Measurements from ENCODE around the gene PUS10.
"Not testable (repeated sequence)": the region's sequence is repeated elsewhere in the genome, so short reads cannot be mapped to it uniquely, and the experiment has no call there.

PUS10 gene, protein sequence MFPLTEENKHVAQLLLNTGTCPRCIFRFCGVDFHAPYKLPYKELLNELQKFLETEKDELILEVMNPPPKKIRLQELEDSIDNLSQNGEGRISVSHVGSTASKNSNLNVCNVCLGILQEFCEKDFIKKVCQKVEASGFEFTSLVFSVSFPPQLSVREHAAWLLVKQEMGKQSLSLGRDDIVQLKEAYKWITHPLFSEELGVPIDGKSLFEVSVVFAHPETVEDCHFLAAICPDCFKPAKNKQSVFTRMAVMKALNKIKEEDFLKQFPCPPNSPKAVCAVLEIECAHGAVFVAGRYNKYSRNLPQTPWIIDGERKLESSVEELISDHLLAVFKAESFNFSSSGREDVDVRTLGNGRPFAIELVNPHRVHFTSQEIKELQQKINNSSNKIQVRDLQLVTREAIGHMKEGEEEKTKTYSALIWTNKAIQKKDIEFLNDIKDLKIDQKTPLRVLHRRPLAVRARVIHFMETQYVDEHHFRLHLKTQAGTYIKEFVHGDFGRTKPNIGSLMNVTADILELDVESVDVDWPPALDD

DNA sequence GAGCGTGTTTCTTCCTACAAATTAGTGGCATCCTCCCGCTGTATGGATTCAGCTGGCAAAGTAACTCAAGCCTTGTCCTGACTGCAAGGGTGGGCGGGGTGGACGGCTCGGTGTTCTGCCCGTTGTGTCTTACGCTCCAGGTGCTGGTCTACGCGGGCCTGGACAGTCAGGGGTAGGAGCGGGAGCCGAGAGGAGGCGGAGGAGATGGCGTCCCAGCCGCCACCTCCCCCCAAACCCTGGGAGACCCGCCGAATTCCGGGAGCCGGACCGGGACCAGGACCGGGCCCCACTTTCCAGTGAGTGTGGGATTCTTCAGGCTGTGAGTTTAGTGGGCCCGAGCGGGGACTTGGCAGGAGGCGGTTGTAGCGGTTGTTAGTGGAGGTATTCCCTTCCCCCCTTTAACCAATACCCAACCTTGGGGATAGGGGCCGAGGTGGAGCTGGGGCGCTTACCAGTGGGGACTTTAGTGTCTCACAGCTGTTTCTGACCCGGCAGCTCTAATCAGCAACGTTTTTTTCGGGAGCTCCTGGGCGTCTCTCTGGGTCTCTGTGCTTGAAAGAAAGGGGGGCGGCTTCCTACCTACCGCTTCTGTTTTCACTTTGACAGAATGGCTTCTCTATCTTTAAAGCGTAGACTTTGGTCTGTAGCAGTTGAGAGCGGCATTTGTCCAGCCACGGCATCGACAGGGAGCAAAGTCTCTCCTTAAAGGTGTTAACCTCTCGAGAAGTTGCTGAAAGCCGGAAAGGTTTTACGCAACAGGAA, at the start of gene PUS10, which contains the start of gene PEX13:
TSS of gene PUS10 (minus strand) at position 700 of the 762 bp plus-strand sequence. CDS start 6,365 bp downstream, outside the sequence.
TSS of gene PEX13 (plus strand) at position 165 of the 762 bp plus-strand sequence. CDS start at position 205, 40 bp downstream.
- DNase-seq = peak; percentile 74

DNA sequence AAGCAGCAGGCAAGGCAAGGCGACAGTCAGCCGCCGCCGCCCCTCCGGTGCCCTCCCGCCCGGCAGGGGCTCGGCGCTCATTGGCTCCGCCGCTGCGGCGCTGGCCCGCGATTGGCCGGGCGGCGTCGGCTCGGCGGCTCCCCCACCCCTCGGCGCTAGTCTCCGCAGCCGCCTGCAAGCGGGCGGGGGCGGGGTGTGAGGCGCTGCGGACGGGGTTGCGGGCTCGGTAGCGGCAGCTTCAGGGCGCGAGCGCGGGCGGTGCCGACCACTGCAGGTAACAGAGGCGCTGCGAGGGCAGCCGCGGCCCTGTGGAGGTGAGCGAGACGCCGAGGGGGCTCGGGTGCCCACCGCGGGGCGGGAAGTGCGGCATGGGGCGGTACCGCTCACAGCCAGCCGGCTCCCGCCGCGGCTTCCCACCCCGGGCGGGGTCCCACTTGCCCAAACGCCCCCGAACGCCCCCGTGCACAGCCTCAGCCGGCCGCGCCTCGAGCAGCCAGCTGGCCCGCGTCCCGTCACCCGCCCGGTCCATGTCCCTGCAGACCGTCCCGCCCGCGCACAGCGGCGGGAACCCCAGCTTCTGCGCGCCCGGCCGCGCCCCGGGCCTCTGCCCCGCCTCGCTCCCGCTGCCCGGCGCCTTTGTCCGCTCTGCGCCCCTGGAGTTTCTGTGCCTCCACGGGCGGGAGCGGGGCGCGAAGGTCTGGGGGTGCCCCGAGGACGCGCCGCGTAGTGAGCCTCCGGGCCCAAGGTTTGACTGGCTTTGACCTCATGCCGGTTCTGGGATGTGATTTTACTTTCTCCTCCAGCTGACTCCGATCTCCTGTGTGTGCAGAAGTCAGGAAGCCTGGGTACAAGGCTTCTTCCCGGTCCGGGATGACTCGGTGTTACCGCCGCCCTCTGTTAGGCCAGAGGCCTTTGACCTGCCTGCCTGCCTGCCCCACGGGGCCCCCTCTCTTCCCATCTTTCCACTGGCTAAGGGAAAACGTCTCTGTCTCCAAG, 48.0 kb upstream of the PUS10 start, which contains the start of gene SANBR:
TSS of gene SANBR (plus strand) at position 158 of the 996 bp plus-strand sequence. CDS start 4,480 bp downstream, outside the sequence.
- peak; percentile 78 for DNase-seq

DNA sequence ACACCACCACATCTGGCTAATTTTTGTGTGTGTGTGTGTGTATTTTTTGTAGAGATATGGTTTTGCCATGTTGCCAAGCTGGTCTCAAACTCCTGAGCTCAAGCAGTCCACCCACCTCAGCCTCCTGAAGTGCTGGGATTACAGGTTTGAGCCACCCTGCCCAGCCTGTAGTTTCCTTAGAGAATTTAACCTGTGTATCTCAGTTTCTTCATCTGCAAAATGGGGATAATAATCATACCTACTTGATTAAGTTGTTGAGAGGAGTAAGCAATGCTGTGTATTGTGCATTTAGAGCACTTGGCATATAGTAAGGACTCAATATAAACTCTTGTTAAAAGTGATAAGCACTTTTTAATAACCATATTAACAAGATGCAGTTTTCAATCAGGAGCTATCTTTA, 41.3 kb upstream of the PUS10 start:
- no peak for DNase-seq

DNA sequence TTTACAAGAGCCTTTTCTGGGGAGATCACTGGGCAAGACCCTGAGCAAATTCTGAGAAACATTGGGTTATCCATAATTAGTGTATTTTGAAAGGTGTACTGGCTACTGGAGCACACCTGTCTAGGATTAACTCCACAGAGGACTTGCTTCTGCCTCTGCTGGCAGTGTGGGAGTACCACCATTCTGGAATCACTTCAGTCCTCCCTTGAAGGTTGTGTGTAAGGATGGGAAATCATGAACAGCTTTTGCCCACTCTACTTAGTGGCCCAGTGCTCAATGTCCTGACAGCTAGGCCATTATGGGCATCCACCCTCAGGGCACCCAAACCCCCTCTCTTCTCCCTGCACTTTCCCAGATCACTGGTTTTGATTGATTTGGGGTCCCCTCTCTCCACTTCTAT, 39.5 kb upstream of the PUS10 start:
- no peak for DNase-seq

DNA sequence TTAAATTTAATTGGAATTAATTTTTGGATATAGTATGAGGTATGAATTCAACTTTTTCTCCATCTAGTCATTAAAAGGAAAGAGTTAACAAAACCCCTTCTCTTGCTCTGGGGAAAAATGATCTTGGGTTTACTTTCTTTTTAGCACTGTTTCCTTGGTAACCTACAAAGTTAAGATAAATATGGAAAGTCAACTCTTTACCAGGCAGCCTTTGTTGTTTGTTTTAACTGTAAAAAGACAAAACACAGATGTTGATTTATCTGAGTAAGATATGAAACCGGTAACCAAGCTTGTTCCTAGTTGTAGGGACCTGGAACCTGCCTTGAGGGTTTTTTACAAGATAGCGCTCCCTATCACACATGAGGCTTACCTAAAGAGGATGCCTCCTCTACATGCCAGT, 37.5 kb upstream of the PUS10 start:
- no peak for DNase-seq

DNA sequence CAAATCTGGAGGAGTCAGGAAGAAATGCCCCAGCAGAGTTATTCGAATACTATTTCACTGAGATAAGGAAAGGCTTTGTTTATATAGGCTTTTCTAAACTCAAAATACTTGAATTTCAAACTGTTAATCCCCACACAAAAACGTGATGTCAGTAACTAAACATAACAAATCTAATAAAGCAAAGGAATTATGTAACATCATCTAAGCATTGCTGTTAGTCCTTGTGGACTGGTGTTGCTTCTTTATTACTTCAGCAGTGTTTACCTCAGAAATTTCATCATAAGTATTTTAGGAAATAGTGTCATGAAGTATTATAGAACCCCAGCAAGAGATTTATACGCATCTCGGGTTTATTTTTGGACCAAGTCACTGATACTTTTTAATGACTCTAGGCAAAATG, 27.9 kb upstream of the PUS10 start:
- DNase-seq = no peak

DNA sequence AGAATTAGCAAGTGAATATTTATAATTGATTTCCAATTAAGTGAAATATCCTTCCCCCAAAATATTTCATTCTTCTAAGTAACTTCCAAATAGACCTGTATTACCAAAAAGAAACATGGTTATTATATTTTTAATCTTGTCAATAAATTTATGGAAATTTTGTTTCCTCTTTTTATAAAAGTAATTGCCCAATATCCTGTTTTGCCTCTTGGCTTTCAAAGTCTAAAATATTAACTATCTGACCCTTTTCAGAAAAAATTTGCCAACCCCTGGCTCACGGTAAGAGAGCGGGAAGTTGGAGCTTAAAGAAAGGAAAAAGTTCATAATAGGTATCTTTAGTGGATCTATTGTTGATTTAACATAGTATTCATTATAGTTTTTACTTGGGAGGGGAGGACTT, 27.2 kb upstream of the PUS10 start:
- DNase-seq = no peak

DNA sequence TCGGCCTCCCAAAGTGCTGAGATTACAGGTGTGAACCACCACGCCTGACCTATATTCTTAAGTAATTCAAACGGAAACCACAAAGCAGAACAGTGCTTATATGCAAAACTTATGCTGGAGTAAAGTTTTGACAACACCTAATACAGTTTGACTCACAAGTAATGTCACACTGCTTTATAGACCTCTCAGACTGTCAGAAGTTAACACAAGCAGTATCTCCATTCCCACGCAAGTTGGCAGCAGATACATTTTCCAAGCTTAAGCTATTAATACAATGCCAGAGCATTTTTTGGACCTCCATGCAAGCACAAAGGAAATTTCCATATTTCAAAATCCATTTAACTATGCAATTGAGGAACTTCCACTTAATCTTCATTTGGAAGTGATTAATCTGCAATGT, 26.6 kb upstream of the PUS10 start:
- no peak for DNase-seq

DNA sequence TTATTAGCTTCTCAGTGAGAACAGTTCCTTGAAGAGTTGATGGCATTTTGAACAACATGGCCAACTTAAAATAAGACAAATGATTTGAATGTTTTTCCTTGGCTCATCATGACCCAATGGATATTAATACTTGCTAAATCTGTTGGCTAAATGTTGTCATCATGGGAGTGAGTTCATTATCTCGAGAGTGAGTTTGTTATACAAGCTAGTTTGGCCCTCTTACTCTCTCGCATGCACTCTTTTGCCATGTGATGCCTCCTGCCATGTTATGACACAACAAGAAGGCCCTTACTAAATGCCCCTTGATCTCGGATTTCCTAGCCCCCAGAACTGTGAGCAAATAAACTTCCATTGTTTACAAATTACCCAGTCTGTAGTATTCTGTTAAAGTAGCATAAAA, 24.8 kb upstream of the PUS10 start:
- DNase-seq = no peak

DNA sequence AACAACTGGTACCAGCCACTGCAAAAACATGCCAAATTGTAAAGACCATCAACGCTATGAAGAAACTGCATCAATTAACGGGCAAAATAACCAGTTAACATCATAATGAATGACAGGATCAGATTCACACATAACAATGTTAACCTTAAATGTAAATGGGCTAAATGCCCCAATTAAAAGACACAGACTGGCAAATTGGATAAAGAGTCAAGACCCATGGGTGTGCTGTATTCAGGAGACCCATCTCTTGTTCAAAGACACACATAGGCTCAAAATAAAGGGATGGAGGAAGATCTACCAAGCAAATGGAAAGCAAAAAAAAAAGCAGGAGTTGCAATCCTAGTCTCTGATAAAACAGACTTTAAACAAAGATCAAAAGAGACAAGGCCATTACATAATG, 18.6 kb upstream of the PUS10 start:
- not testable (repeated sequence) for DNase-seq

DNA sequence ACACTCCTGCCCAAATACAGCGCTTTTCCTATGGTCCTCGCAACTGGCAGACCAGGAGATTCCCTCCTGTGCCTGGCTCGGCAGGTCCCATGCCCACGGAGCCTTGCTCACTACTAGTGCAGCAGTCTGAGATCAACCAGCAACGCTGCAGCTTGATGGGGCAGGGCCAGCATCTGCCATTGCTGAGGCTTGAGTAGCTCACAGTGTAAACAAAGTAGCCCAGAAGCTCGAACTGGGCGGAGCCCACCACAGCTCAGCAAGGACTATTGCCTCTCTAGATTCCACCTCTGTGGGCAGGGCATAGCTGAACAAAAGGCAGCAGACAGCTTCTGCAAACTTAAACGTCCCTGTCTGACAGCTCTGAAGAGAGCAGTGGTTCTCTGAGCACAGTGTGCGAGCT, 16.5 kb upstream of the PUS10 start:
- DNase-seq = not testable (repeated sequence)

DNA sequence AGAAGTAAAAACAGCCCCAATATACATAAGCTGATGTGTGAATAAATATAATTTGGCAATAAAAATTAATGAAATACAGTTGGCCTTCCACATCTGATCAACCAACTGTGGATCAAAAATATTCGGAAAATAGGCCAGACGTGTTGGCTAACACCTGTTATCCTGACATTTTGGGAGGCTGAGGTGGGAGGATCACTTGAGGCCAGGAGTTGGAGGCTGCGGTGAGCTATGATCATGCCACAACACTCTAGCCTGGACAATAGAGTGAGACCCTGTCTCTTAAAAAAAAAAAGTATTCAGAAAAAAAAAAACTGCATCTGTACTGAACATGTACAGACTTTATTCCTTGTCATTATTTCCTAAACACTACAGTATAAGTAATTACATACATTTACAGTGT, 11.5 kb upstream of the PUS10 start:
- DNase-seq = no peak

DNA sequence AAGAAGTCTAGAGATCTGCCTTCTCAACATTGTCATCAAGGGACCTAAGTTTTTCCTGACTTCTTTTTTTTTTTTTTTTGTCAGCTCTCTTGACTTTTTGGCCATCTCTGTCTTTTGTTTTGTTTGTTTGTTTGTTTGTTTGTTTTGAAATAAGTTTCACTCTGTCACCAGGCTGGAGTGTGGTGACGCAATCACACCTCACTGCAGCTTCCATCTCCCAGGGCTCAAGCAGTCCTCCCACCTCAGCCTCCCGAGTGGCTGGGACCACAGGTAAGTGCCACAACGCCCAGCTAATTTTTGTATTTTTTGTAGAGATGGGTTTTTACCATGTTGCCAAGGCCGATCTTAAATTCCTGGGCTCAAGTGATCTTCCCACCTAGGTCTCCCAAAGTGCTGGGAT, 5.6 kb upstream of the PUS10 start:
- no peak for DNase-seq

DNA sequence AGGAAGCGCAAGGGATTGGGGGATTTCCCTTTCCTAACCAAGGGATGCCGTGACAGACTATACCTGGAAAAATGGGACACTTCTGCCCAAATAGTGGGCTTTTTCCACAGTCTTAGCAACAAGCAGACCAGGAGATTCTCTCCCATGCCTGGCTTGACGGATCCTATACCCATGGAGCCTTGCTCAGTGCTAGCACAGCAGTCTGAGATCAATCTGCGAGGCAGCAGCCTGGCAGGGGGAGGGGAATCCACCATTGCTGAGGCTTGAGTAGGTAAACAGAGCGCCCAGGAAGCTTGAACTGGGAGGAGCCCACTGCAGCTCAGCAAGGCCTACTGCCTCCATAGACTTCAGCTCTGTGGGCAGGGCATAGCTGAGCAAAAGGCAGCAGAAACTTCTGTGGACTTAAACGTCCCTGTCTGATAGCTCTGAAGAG, 3.2 kb upstream of the PUS10 start:
- DNase-seq = no peak

DNA sequence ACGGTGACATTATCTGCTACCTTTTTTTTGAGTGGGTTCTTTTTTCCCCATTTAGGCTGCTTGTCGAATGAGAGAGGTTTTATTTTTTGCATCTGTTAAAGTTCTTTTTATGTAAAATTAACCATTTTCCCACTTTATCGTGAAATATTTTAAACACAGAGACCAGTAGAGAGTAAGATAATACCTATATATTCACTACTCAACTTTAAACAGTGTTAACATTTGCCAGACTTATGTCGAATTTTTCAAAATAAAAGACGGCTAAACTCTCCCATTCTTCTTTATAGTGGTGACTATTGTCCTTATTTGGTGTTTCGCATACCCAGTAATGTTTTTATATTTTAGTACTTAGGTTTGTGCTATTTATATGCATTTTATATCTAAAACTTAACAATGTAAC, 743 bp upstream of the PUS10 start:
- no peak for DNase-seq

DNA sequence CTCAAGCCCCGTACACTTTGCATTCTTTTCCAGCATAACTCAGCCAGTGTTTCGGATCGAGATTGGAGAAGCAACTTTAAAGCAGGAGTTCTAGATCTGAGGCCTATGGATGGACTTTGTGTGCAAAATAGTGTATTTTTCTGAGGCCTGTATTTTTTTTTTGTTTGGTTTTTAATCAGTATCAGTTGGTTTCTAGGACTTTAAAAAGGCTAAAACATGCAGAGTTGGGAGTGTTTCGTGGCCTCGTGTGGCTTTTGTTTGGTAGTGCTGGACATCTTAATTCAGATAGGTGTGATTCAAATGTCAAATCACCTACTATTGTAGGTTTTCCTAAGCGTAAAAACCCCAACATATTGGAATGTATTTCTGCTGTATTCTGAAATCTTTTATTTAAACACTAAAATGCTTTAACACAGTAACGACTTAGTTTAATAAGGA, 282 bp upstream of the PUS10 start:
- DNase-seq = no peak

DNA sequence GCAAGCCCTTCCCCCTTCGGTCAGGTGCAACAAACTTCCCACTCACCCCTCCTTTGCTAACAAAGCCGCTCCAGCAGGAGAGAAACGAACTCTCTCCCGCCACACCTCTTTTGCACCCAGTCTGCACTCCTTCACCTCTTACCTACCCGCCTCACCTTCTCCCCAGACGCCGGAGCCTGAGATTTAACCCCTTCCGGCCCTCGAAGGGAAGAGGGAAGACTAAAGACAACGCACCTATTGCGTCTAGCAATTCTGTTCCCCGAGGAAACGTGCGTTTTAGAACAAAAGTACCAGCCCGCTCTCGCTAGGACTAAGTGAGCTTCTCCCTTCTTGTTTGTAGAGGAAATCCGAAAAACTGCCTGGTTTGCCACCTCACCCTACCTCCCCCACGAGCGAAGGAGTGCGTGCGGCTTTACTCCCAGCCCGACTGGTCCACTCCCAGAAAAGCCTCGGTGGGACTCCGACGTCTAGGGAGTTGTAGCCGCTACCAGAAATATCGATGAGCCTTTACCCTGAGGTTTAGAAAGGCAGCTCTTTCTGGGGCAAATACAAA, 976 bp downstream of the PUS10 start:
- DNase-seq = peak; percentile 79

DNA sequence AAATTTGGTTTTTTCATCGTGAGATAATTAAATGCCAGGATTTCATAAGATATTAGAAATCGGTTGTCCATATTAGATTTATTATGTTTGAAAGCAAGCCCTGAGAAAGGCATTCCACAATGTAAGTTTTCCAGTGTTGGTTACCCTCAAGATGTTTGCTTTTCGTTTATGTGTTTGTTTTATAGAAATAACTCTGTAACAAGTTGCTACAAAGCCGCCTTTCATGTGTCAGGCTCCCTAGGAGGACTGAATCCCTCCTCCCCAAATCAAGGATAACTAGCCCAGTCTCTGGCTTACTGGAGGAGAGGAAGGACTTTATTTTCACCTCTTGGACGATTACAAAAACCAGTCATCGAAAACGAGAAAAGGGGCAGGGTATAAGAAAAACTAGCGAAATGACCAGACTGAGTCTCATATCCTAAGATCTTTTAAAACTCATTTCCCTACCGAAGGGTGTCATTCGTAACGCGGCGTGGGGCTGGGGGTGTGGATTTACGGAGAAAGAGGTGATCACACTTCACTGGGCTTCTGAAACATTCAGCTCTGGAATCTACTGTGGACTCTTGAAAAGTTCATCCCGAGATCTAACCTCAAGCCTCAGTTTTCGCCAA, 1.6 kb downstream of the PUS10 start:
- peak; percentile 70 for DNase-seq

DNA sequence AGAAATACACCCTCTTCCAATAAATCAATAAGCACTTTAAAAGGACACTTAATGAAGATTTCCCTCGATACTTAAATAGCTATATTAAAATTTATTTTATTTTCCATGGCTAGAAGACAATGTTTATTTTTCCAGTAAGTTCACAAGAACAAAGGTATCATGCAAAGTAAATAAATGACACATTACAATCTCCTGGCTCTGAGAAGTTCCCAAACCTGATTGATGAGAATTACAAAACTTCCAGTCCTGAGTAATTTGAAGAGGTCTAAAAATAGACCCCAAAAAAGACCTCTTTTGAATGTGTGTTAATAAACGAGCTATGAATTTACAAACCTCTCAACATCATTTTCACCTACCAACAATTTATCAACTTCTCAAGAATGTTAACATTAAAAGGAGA, 2.1 kb downstream of the PUS10 start:
- no peak for DNase-seq

DNA sequence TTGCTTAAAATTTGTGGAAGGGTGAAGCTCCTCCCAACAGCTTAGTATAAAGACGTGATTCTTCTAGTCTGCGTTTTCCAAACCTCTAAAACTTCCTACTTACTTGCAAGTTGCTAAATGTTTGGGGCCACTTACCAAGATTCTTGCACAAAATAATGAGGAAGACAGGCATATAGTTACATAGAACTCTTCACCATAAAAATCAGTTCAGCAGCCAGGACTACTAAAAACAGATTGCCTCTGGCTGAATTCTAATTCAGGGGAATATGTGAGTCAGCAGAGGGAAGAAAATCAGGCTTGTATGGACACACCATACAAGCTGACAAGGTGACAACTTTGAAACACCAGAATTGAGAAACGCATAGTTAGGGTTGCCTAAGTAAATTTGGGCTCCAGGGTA, 3.3 kb downstream of the PUS10 start:
- no peak for DNase-seq

DNA sequence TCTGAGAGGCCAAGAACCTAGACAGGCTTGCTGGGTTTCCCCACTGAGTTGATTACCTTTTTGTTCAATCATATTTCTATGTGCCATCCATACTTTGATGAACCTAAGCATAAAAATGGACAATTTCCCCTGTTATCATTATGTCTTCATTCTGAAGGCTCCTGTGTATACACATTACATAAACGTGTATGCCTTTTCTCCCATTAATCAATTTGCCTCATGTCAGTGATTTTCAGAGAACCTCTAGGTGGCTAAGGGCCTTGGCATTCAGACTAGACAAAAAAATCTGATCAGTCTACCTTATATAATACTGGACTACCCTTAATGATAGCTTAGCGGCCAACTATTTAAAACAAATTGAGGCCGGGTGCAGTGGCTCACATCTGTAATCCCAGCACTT, 4.7 kb downstream of the PUS10 start:
- no peak for DNase-seq

DNA sequence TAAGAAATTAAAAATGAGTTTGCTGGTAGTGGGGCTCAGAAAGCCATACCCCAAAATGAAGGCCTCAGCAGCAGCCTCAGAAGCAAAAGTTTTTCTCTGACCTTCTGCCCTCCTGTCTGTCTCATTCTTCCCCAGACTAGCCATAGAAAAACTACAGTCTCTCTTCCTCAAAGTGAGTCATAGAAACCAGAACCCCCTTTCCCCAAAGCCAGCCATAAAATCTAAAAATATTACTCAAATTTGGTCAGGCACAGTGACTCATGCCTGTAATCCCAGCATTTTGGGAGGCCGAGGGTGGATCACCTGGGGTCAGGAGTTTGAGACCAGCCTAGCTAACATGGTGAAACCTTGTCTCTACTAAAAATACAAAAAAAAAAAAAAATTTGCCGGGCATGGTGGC, 5.8 kb downstream of the PUS10 start:
- DNase-seq = not testable (repeated sequence)

Measured in stimulated activated CD4-positive, alpha-beta T cell treated with anti-CD3 and anti-CD28 coated beads, Interleukin-1b, Interleukin-23, amount 100 ng/mL, for 48 hours (primary cell).